Spleen (tissue), 11 donors: ENCODE data around the gene ANKRD35. TPM values are rescaled to one million over a fixed set of nuclear protein-coding genes. Genes with fewer than 3 reads are reported as not detected.
"Not testable (repeated sequence)": the region's sequence is repeated elsewhere in the genome, so short reads cannot be mapped to it uniquely, and the experiment has no call there.

ENCODE experiments used
- DNase-seq: peaks from one replicate; pipeline ENCODE4 v3.0.0-alpha.2; 2020
- H3K27ac ChIP-seq, 8 donors: fragments of 200-600 bp; sonication (generic) in 7 of 8; 1 replicate in 4 of 8; 2 replicates in 4 of 8; pipeline versions ENCODE4 v1.5.0 to v1.8.0; 2016 to 2021; ENCODE audit warnings: inconsistent platforms in 4 of 8, mild to moderate bottlenecking in 4 of 8, moderate library complexity in 1 of 8
- H3K27me3 ChIP-seq, 7 donors: fragments of 200-600 bp; sonication (generic) in 6 of 7; replicated peaks in 1 of 7; 1 replicate in 4 of 7; 2 replicates in 3 of 7; pipeline versions ENCODE4 v1.5.0 to v1.8.0; 2016 to 2021; ENCODE audit warnings: inconsistent platforms in 3 of 7, mild to moderate bottlenecking in 1 of 7
- H3K36me3 ChIP-seq, 6 donors: fragments of 200-600 bp; sonication (generic) in 5 of 6; 1 replicate in 4 of 6; 2 replicates in 2 of 6; pipeline versions ENCODE4 v1.5.0 to v1.8.0; 2016 to 2021; ENCODE audit warnings: inconsistent platforms in 2 of 6
- H3K4me1 ChIP-seq, 6 donors: fragments of 200-600 bp; sonication (generic) in 5 of 6; 1 replicate in 3 of 6; 2 replicates in 3 of 6; pipeline versions ENCODE4 v1.5.0 to v1.8.0; 2016 to 2021; ENCODE audit warnings: inconsistent platforms in 3 of 6
- H3K4me3 ChIP-seq, 8 donors: fragments of 200-600 bp; sonication (generic) in 7 of 8; 1 replicate in 4 of 8; 2 replicates in 4 of 8; pipeline versions ENCODE4 v1.5.0 to v1.8.0; 2016 to 2021; ENCODE audit warnings: inconsistent platforms in 4 of 8, mild to moderate bottlenecking in 4 of 8, moderate library complexity in 2 of 8
- H3K9me3 ChIP-seq, 8 donors: fragments of 200-600 bp; sonication (generic) in 7 of 8; 1 replicate in 4 of 8; 2 replicates in 4 of 8; pipeline versions ENCODE4 v1.5.0 to v1.8.0; 2016 to 2021; ENCODE audit warnings: inconsistent platforms in 4 of 8
- POLR2A ChIP-seq, 3 donors: fragments of 450-650 bp; IDR thresholded peaks; one replicate each; pipeline ENCODE4 v1.5.1; 2017; ENCODE audit warnings: antibody characterized with exemption in 3 of 3, mild to moderate bottlenecking in 1 of 3
- POLR2AphosphoS5 ChIP-seq, 3 donors: sonication (generic); formaldehyde crosslinking; IDR thresholded peaks; one replicate each; pipeline ENCODE4 v1.5.1; 2017; ENCODE audit warnings: antibody characterized with exemption in 3 of 3
- WGBS, 5 donors: extraction: QIAGEN DNeasy Blood & Tissue Kit in 3 of 5; methylation state at CpG; one replicate each; pipeline versions ENCODE4 v1.1.5 to v1.1.7; 2013 to 2018; 5-methylcytosine and 5-hydroxymethylcytosine counted together
- intact Hi-C: fragments of 100-400 bp; cut with DNase I; formaldehyde crosslinking; loops from one replicate; pipeline ENCODE4 v1.15.0; 2023; ENCODE audit warnings: low total_unique reads
- microRNA-seq, 3 donors: library from miRNA; unstranded; fragments of <30 nt; microRNA quantifications; one replicate each; pipeline versions ENCODE4 to v1.1.0, GENCODE V29; 2019 to 2020
- polyA plus RNA-seq, 3 donors: library from polyadenylated mRNA; stranded (reverse); fragments of 200-250 nt; gene quantifications; one replicate each; pipeline ENCODE4 v1.2.1, GENCODE V29; 2013
- small RNA-seq, 4 donors: library from RNA; depleted of rRNA; stranded (forward); fragments of <200 nt; gene quantifications; one replicate each; pipeline ENCODE3, GENCODE V24; 2016
- total RNA-seq, 7 donors: library from RNA; depleted of rRNA in 3 of 7; stranded (reverse); fragments of >200 nt in 3 of 7; fragmentation: NEBNext Ultra II Directional in 4 of 7; extraction: Animal tissue kit (Norgen Biotek cat#: 25700) in 4 of 7; gene quantifications; one replicate each; pipeline versions ENCODE4 v1.1.0 to v1.2.1, GENCODE V29; 2016 to 2021
- TF ChIP-seq, protein P1 (sequence below), 11 experiments: fragments of 200-600 bp in 7 of 11; fragments of 450-650 bp in 4 of 11; sonication (generic) in 4 of 11; IDR thresholded peaks in 8 of 11; conservative IDR thresholded peaks in 3 of 11; 1 replicate in 7 of 11; 2 replicates in 4 of 11; pipeline versions ENCODE4 v1.4.0 to v1.8.0; 2016 to 2021; ENCODE audit warnings: antibody characterized with exemption in 11 of 11, inconsistent platforms in 4 of 11, mild to moderate bottlenecking in 1 of 11
- donor health status: healthy with polysubstance abuse.
- donor health status: DM: no; HTN: no; CAD: no; lungs with moderate emphysema.
- donor health status: DM: no; HTN: no; CAD: no.
- donor health status: Bipolar disorder and iron deficiency.
- donor health status: healthy.
- donor health status: DM: no; HTN: no; CAD: no.
- donor health status: DM: yes; HTN: yes; CAD: no.

ANKRD35 gene
- total and polyA plus RNA-seq, 10 donors, result 0.26 to 1.3 (median 0.49) TPM

DNA sequence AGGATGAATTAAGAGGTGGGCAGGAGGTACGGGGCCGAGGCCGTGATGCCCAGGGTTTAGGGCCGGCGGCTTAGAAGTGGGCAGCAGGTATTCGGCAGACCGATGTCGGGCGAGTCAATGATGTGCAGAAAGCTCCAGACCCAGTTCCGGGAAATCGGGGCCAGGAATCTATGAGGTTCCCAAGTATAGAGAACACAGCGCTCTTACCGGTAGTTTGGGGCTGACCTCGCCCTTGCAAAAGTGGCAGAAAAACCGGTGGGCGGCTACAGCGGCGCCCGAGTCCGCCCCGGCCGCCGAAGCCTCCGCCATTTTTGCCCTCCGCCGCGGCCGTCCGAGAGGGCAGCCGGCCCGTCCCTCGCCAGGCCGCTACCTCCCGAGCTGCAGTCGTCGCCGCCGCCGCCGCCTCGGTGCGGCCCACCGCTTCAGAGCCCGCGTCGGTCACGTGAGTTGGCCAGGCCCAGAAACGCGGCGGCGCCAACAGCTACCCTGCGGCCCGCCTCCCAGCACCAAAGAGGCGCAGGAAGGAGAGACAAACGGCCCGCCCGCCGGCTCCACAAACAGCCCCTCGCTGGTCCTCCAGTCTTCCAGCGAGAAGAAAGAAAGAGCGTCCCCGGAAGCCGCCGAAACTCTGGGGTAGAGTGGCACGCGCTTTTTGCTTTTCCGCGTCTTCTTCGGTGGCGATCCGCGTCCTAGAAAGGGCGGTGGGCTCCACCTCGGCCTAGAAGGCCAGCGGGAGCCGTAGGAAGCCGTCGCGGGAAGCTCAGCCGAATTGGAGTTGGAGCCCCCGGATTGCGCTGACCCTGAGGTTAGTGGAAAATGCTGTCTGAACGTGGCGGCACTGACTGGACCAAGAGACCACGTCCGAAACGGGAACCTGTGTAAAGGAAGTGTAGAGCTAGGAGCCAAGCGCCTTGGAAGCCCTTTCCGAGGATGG lies 61.8 kb downstream of the ANKRD35 start, which contains the start of the genes POLR3C and RNF115:
Gene POLR3C, plus strand, starts transcription at position 636 of the 934 bp plus-strand sequence. CDS start 1,577 bp downstream, outside the sequence.
Gene RNF115, minus strand, starts transcription at position 531 of the 934 bp plus-strand sequence. Its CDS starts 222 bp downstream, at position 309.
- peaks cover 0 to 32% (median 28%) of the 10 kb centered on the region in 6 donors for H3K36me3 ChIP-seq
- WGBS, 5 donors, result 0 to 3% (median 0%) methylated on average over 62 to 89 of the region's 89 CpGs
- DNase-seq, result peak; percentile 97
- intact Hi-C loops, result no loop called here
- H3K4me3 ChIP-seq, result peak within 1 kb of the TSS; percentile 68 to 95 (median 78)
- no peaks in the 10 kb centered on the region for H3K9me3 ChIP-seq
- peaks cover 10 to 51% (median 21%) of the 10 kb centered on the region in 6 donors for H3K4me1 ChIP-seq
- H3K27me3 ChIP-seq, result no peaks in the 10 kb centered on the region
- TF ChIP-seq, protein P1, sequence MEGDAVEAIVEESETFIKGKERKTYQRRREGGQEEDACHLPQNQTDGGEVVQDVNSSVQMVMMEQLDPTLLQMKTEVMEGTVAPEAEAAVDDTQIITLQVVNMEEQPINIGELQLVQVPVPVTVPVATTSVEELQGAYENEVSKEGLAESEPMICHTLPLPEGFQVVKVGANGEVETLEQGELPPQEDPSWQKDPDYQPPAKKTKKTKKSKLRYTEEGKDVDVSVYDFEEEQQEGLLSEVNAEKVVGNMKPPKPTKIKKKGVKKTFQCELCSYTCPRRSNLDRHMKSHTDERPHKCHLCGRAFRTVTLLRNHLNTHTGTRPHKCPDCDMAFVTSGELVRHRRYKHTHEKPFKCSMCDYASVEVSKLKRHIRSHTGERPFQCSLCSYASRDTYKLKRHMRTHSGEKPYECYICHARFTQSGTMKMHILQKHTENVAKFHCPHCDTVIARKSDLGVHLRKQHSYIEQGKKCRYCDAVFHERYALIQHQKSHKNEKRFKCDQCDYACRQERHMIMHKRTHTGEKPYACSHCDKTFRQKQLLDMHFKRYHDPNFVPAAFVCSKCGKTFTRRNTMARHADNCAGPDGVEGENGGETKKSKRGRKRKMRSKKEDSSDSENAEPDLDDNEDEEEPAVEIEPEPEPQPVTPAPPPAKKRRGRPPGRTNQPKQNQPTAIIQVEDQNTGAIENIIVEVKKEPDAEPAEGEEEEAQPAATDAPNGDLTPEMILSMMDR (IDR thresholded peaks at IDR 0.05 in 8 of 11, conservative IDR thresholded peaks at IDR 0.05 in 3 of 11), result peak in 2 of 11 experiments; percentile 14 to 21
- TF ChIP-seq POLR2AphosphoS5 (IDR thresholded peaks at IDR 0.05) (peak; percentile 92 to 97 (median 93)), POLR2A (IDR thresholded peaks at IDR 0.05) (peak in 2 of 3 donors; percentile 66 to 72)
- H3K27ac ChIP-seq, result peak within 1 kb of the TSS; percentile 75 to 96 (median 93)

DNA sequence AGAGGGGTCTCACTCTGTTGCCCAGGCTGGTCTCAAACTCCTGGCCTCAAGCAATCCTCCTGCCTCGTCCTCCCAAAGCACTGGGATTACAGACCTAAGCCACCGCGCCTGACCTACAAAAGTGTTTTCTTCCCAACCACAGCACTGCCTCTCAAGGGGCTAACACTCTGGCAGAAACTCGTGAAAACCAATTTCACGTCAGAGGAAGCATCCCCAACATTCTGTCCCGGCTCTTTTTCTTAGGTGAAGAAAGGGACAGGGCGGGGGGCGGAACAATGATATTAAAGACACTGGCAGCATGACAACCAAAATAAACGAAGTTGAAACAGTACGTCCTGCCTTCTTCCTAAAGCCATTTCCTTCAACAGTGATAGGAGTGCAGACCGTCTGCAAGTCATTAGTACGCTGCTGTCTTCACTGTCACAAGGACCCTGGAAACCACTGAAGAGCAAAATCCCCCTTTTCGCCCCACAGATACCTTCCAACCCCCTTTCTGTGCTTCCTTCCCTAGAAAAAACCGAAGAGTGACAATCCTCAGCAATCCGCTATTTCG lies 62.8 kb downstream of the ANKRD35 start:
- H3K9me3 ChIP-seq, H3K27me3 ChIP-seq, DNase-seq, intact Hi-C loops: not testable (repeated sequence)
- Histone ChIP-seq H3K36me3 (peaks cover 0 to 23% (median 18%) of the 10 kb centered on the region in 6 donors), H3K27ac (peak overlapping the region in 2 of 8 donors; percentile 34 to 94), H3K4me1 (peaks cover 10 to 50% (median 21%) of the 10 kb centered on the region in 6 donors), H3K4me3 (peak overlapping the region in 2 of 8 donors; percentile 76 to 95)
- 0 to 28% (median 0%) methylated on average over 2 to 4 of the region's 16 CpGs; no CpG with 5 or more reads in 2 of the 5 donors for WGBS, 5 donors

DNA sequence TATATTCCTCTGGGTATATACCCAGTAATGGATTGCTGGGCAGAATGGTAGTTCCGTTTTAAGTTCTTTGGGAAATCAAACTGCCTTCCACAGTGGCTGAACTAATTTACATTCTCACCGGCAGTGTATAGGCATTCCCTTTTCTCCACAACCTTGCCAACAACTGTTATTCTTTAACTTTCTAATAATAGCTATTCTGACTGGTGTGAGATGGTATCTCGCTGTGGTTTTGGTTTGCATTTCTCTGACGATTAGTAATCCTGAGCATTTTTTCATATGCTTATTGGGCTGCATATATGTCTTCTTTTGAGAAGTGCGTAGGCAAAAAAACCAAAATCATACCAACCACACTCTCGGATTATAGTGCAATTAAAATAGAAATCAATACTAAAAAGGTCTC lies 67.6 kb downstream of the ANKRD35 start:
- H3K9me3 ChIP-seq, H3K27ac ChIP-seq, intact Hi-C loops, H3K27me3 ChIP-seq, H3K36me3 ChIP-seq, DNase-seq, H3K4me3 ChIP-seq: not testable (repeated sequence)
- 31 to 74% (median 47%) methylated on average over 2 to 4 of the region's 6 CpGs for WGBS, 5 donors
- H3K4me1 ChIP-seq, result peaks cover 0 to 25% (median 0%) of the 10 kb centered on the region in 6 donors

Small RNAs within 50 kb of the gene (microRNA-seq; reads per million reads assigned to microRNA genes)
- 0 to 0.70 (median 0) reads per million in 3 donors for gene MIR6736

Small RNAs within 50 kb of the gene (small RNA-seq; reads per million reads assigned to genes)
- 0 reads per million in 4 donors for gene MIR6736

Other genes with a start within 250 kb of the ANKRD35 start
- gene PDZK1, start 178.5 kb downstream of the ANKRD35 start, total RNA-seq, result under 1 TPM in 3 of 7 donors, not detected in 4; 0.27 to 0.52 (median 0.41) TPM
- gene PDZK1, start 178.5 kb downstream of the ANKRD35 start, polyA plus RNA-seq, result under 1 TPM; 0.26 to 0.63 (median 0.33) TPM
- 10 to 100 TPM in 2 of 7 donors, 1 to 10 TPM in 5; 5.2 to 17.7 (median 7.3) TPM for gene CD160, start 166.4 kb downstream of the ANKRD35 start, total RNA-seq
- 1 to 10 TPM; 2.2 to 2.9 (median 2.3) TPM for gene CD160, start 166.4 kb downstream of the ANKRD35 start, polyA plus RNA-seq
- 10 to 100 TPM; 12.0 to 27.2 (median 17.5) TPM for gene RNF115, start 61.8 kb downstream of the ANKRD35 start, total RNA-seq
- gene RNF115, start 61.8 kb downstream of the ANKRD35 start, polyA plus RNA-seq, result 1 to 10 TPM; 4.8 to 5.9 (median 5.0) TPM
- 10 to 100 TPM; 28.5 to 37.0 (median 32.5) TPM for gene POLR3C, start 61.7 kb downstream of the ANKRD35 start, total RNA-seq
- 10 to 100 TPM; 15.7 to 17.2 (median 16.2) TPM for gene POLR3C, start 61.7 kb downstream of the ANKRD35 start, polyA plus RNA-seq
- gene NUDT17, start 40.2 kb downstream of the ANKRD35 start, total RNA-seq, result 1 to 10 TPM; 4.3 to 7.5 (median 5.4) TPM
- gene NUDT17, start 40.2 kb downstream of the ANKRD35 start, polyA plus RNA-seq, result 1 to 10 TPM; 4.8 to 6.7 (median 4.8) TPM
- 10 to 100 TPM; 20.1 to 29.5 (median 26.2) TPM for gene PIAS3, start 26.8 kb downstream of the ANKRD35 start, total RNA-seq
- 10 to 100 TPM; 10.1 to 16.9 (median 11.7) TPM for gene PIAS3, start 26.8 kb downstream of the ANKRD35 start, polyA plus RNA-seq
- gene ITGA10, start 24.2 kb upstream of the ANKRD35 start, total RNA-seq, result 1 to 10 TPM in 6 of 7 donors, under 1 TPM in 1; 0.69 to 5.3 (median 3.0) TPM
- gene ITGA10, start 24.2 kb upstream of the ANKRD35 start, polyA plus RNA-seq, result 1 to 10 TPM; 1.0 to 2.1 (median 2.0) TPM
- gene PEX11B, start 32.9 kb upstream of the ANKRD35 start, total RNA-seq, result 10 to 100 TPM; 23.4 to 35.4 (median 32.3) TPM
- 10 to 100 TPM; 20.3 to 28.0 (median 26.7) TPM for gene PEX11B, start 32.9 kb upstream of the ANKRD35 start, polyA plus RNA-seq
- 100 to 1,000 TPM; 111 to 187 (median 122) TPM for gene RBM8A, start 41.6 kb upstream of the ANKRD35 start, total RNA-seq
- 100 to 1,000 TPM in 2 of 3 donors, 10 to 100 TPM in 1; 87.0 to 117 (median 101) TPM for gene RBM8A, start 41.6 kb upstream of the ANKRD35 start, polyA plus RNA-seq
- 10 to 100 TPM; 35.1 to 52.9 (median 39.5) TPM for gene LIX1L, start 72.2 kb upstream of the ANKRD35 start, total RNA-seq
- gene LIX1L, start 72.2 kb upstream of the ANKRD35 start, polyA plus RNA-seq, result 10 to 100 TPM; 11.0 to 17.8 (median 14.4) TPM
- gene ANKRD34A, start 78.7 kb upstream of the ANKRD35 start, total RNA-seq, result 1 to 10 TPM in 5 of 7 donors, under 1 TPM in 2; 0.79 to 3.1 (median 1.2) TPM
- under 1 TPM; 0.57 to 0.99 (median 0.62) TPM for gene ANKRD34A, start 78.7 kb upstream of the ANKRD35 start, polyA plus RNA-seq
- 10 to 100 TPM; 22.1 to 34.0 (median 31.1) TPM for gene POLR3GL, start 78.8 kb upstream of the ANKRD35 start, total RNA-seq
- 10 to 100 TPM; 55.6 to 69.2 (median 63.0) TPM for gene POLR3GL, start 78.8 kb upstream of the ANKRD35 start, polyA plus RNA-seq
- gene TXNIP, start 110.7 kb upstream of the ANKRD35 start, total RNA-seq, result 1,000 to 10,000 TPM in 5 of 7 donors, 100 to 1,000 TPM in 2; 622 to 2,368 (median 1,747) TPM
- 100 to 1,000 TPM; 446 to 779 (median 670) TPM for gene TXNIP, start 110.7 kb upstream of the ANKRD35 start, polyA plus RNA-seq
- gene HJV, start 135.9 kb upstream of the ANKRD35 start, total RNA-seq, result not detected
- not detected for gene HJV, start 135.9 kb upstream of the ANKRD35 start, polyA plus RNA-seq